ENCODE data around the gene SF3B1.
"Not testable (repeated sequence)": the region's sequence is repeated elsewhere in the genome, so short reads cannot be mapped to it uniquely, and the experiment has no call there.

Gene SF3B1

GRCh38 chr2:197434541-197435513 is at the start of gene SF3B1:
SF3B1 (minus strand) TSS chr2:197435028; CDS start chr2:197434999, 29 bp downstream.
- no peaks in the 10 kb centered on the region; the same call in 1 of the 2 replicates for H3K36me3 ChIP-seq (ENCODE audit: insufficient read depth, low read length)
- peaks cover 49% of the 10 kb centered on the region for H4K20me1 ChIP-seq (ENCODE audit: insufficient read depth, low read length, poor library complexity, severe bottlenecking)
- TF ChIP-seq CTCF (conservative IDR thresholded peaks at IDR 0.05; ENCODE audit: low read length): no peak
- no peak for TF ChIP-seq EZH2phosphoT487 (IDR thresholded peaks at IDR 0.05; ENCODE audit: borderline replicate concordance)
- H3K4me3 ChIP-seq (ENCODE audit: low read length, poor library complexity, severe bottlenecking): peak within 1 kb of the TSS; percentile 90
- no peaks in the 10 kb centered on the region for H3F3A ChIP-seq (ENCODE audit: low read depth)
- H3K9ac ChIP-seq (ENCODE audit: low read depth, low read length, poor library complexity, severe bottlenecking): peak within 1 kb of the TSS; percentile 96
- H3K4me1 ChIP-seq (ENCODE audit: insufficient read depth, low read length, poor library complexity, severe bottlenecking): peaks cover 50% of the 10 kb centered on the region
- H3K9me3 ChIP-seq (ENCODE audit: insufficient read depth, low read depth, low read length): no peaks in the 10 kb centered on the region
- no peaks in the 10 kb centered on the region for H3K9me2 ChIP-seq (replicated peaks; ENCODE audit: low read depth, low read length)
- peak within 1 kb of the TSS; percentile 96 for H2AFZ ChIP-seq (ENCODE audit: low read length)
- H3K4me2 ChIP-seq (ENCODE audit: low read depth, low read length, poor library complexity, severe bottlenecking): peak within 1 kb of the TSS; percentile 98
- peaks cover 8% of the 10 kb centered on the region for H3K27me3 ChIP-seq (ENCODE audit: insufficient read depth, low read length, poor library complexity, severe bottlenecking)
- H3K79me2 ChIP-seq (ENCODE audit: insufficient read depth, low read length): peaks cover 64% of the 10 kb centered on the region

- H3K4me1 ChIP-seq (ENCODE audit: insufficient read depth, low read length, poor library complexity, severe bottlenecking); H4K20me1 ChIP-seq (ENCODE audit: insufficient read depth, low read length, poor library complexity, severe bottlenecking); H3K4me2 ChIP-seq (ENCODE audit: low read depth, low read length, poor library complexity, severe bottlenecking); H3K9me3 ChIP-seq (ENCODE audit: insufficient read depth, low read depth, low read length); H3K79me2 ChIP-seq (ENCODE audit: insufficient read depth, low read length); H3K27me3 ChIP-seq (ENCODE audit: insufficient read depth, low read length, poor library complexity, severe bottlenecking); H3K9me2 ChIP-seq (replicated peaks; ENCODE audit: low read depth, low read length); H3F3A ChIP-seq (ENCODE audit: low read depth); H3K9ac ChIP-seq (ENCODE audit: low read depth, low read length, poor library complexity, severe bottlenecking); H3K4me3 ChIP-seq (ENCODE audit: low read length, poor library complexity, severe bottlenecking); H2AFZ ChIP-seq (ENCODE audit: low read length): not testable (repeated sequence)
- H3K36me3 ChIP-seq (ENCODE audit: insufficient read depth, low read length): peaks cover 35% of the 10 kb centered on the region
These were observed 49.4 kb upstream of the SF3B1 start for GRCh38 chr2:197484248-197484647.

GRCh38 chr2:197480165-197481036 is 45.6 kb upstream of the SF3B1 start:
- peaks cover 3% of the 10 kb centered on the region; the same call in 1 of the 2 replicates for H3F3A ChIP-seq (ENCODE audit: low read depth)
- no peaks in the 10 kb centered on the region; the same call in 1 of the 2 replicates for H3K9me3 ChIP-seq (ENCODE audit: insufficient read depth, low read depth, low read length)
- H2AFZ ChIP-seq (ENCODE audit: low read length): no peak overlapping the region
- no peaks in the 10 kb centered on the region for H4K20me1 ChIP-seq (ENCODE audit: insufficient read depth, low read length, poor library complexity, severe bottlenecking)
- H3K4me3 ChIP-seq (ENCODE audit: low read length, poor library complexity, severe bottlenecking): no peak overlapping the region
- H3K79me2 ChIP-seq (ENCODE audit: insufficient read depth, low read length): no peaks in the 10 kb centered on the region
- no peak overlapping the region for H3K9ac ChIP-seq (ENCODE audit: low read depth, low read length, poor library complexity, severe bottlenecking)
- TF ChIP-seq CTCF (conservative IDR thresholded peaks at IDR 0.05; ENCODE audit: low read length): no peak
- TF ChIP-seq EZH2phosphoT487 (IDR thresholded peaks at IDR 0.05; ENCODE audit: borderline replicate concordance): no peak
- H3K4me2 ChIP-seq (ENCODE audit: low read depth, low read length, poor library complexity, severe bottlenecking): no peak overlapping the region
- no peaks in the 10 kb centered on the region for H3K27me3 ChIP-seq (ENCODE audit: insufficient read depth, low read length, poor library complexity, severe bottlenecking)
- peaks cover 24% of the 10 kb centered on the region; the same call in 1 of the 2 replicates for H3K36me3 ChIP-seq (ENCODE audit: insufficient read depth, low read length)
- H3K9me2 ChIP-seq (replicated peaks; ENCODE audit: low read depth, low read length): no peaks in the 10 kb centered on the region
- H3K4me1 ChIP-seq (ENCODE audit: insufficient read depth, low read length, poor library complexity, severe bottlenecking): no peaks in the 10 kb centered on the region
